ENCODE results near the gene ARHGEF37.

The ARHGEF37 gene

DNA sequence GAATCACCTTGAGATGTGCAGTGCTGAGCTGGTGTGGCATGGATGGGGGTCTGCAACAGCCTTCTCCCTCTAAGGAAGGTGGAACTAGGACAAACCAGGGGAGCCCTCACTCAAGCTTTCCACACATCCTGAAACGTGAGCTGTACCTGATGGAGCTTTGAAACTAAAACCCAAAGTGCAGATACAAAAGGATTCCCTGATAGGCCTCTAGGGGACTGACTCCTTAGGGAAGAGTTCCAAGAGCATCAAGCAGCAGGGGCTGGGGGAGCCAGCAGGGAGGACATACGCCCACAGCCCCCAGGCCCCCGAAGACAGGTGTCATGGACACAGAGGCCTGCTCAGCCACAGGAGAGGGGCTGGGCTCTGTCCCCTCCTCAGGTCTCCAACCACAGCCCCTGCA lies 17.7 kb downstream of the ARHGEF37 start:
- DNase-seq (ENCODE audit: low read depth), result no peak
- no peak overlapping the region for H3K4me3 ChIP-seq (ENCODE audit: low read depth, low read length)
- TF ChIP-seq, protein P1, sequence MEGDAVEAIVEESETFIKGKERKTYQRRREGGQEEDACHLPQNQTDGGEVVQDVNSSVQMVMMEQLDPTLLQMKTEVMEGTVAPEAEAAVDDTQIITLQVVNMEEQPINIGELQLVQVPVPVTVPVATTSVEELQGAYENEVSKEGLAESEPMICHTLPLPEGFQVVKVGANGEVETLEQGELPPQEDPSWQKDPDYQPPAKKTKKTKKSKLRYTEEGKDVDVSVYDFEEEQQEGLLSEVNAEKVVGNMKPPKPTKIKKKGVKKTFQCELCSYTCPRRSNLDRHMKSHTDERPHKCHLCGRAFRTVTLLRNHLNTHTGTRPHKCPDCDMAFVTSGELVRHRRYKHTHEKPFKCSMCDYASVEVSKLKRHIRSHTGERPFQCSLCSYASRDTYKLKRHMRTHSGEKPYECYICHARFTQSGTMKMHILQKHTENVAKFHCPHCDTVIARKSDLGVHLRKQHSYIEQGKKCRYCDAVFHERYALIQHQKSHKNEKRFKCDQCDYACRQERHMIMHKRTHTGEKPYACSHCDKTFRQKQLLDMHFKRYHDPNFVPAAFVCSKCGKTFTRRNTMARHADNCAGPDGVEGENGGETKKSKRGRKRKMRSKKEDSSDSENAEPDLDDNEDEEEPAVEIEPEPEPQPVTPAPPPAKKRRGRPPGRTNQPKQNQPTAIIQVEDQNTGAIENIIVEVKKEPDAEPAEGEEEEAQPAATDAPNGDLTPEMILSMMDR (IDR thresholded peaks at IDR 0.05; ENCODE audit: low read depth, low read length, missing control alignments), result no peak

DNA sequence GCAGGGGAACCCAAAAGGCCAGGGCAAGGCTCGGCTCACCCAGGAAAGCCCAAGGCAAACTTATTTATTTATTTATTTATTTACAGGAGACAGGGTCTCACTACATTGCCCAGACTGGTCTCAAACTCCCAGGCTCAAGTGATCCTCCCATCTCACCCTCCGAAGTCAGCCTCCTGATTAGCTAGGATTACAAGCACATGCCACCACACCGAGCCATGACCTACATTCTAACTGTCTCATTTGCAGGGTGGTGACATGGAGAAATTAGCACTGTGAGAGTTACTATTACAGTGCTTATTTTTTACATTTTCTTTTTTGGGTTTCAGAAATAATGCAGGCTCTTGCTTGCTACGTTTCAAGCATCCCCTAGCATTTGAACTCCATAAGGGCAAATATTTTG lies 18.1 kb downstream of the ARHGEF37 start:
- no peak overlapping the region for H3K4me3 ChIP-seq (ENCODE audit: low read depth, low read length)
- no peak for DNase-seq (ENCODE audit: low read depth)
- TF ChIP-seq, protein P1 (IDR thresholded peaks at IDR 0.05; ENCODE audit: low read depth, low read length, missing control alignments), result no peak

DNA sequence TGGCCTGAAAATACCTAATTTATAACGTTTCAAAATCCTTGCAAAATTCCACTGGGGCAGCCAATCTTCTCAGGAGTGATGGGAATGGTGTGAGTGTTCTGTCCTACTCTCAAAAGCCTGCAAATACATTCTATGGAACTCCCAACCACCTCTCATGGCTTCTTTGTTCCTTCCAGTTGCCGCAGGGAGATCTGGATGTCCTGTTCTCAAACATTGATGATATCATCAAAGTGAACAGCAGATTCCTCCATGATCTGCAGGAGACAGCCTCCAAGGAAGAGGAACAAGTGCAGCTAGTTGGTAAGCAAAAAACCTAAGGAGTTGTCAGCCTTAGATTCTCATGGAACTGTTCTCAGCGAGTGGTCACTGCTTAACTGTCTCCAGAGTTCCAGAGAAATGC lies 19.6 kb downstream of the ARHGEF37 start:
- no peak overlapping the region for H3K4me3 ChIP-seq (ENCODE audit: low read depth, low read length)
- TF ChIP-seq, protein P1 (IDR thresholded peaks at IDR 0.05; ENCODE audit: low read depth, low read length, missing control alignments), result no peak
- DNase-seq (ENCODE audit: low read depth), result no peak

DNA sequence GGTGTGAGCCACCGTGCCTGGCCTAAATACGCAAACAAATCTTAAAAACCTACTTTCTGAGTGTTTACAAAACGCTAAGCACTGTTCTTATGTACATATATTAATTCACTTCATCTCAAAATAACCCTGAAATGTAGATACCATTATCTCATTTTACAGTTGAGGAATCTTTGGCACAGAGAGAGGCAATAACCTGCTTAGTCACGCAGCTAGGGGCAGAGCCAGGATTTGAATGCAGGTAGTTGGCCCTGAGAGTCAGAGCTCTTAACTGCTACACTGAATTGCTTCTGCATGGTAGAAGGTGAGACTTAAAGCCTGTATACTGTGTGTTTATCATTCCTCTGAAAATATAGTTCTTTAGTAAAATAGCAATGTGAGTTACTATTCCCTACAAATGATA lies 21.9 kb downstream of the ARHGEF37 start:
- no peak overlapping the region for H3K4me3 ChIP-seq (ENCODE audit: low read depth, low read length)
- DNase-seq (ENCODE audit: low read depth), result no peak
- TF ChIP-seq, protein P1 (IDR thresholded peaks at IDR 0.05; ENCODE audit: low read depth, low read length, missing control alignments), result no peak

DNA sequence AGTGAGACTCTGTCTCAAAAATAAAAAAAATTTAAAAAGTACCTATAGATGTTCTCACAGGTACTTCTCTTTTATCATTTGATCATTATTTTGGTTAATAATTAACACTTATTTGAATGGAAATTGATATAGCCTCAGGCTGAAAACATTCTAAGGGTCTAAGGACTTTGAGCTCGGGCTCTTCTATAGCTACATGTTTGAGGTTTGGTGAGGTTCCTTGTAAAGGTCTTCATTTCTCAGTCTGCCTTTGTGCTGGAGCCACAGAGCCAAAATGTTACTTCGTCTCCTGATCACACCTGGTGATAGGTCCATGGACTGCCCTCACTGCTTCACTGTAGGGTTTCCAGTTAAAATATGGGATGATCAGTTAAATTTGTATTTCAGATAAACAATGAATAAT lies 22.6 kb downstream of the ARHGEF37 start:
- TF ChIP-seq, protein P1 (IDR thresholded peaks at IDR 0.05; ENCODE audit: low read depth, low read length, missing control alignments), result no peak
- DNase-seq (ENCODE audit: low read depth), result no peak
- H3K4me3 ChIP-seq (ENCODE audit: low read depth, low read length), result no peak overlapping the region

DNA sequence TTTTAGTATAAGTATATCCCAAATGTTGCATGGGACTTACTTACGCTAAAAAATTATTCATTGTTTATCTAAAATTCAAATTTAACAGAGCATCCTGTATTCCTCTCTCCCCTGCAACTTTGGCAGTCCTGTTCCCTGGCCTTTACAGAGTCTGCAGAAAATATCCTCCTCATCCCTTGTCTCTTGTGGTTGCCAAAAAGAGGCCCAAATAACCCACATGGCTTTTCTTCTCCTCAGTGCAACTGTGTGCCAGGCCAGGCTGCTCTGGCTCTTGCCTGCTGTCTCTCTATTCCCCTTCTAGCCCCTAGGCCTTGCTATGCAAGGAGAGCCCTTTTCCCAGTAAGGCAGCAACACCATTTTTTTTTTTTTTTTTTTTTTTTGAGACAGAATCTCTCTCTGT lies 23.0 kb downstream of the ARHGEF37 start:
- no peak for DNase-seq (ENCODE audit: low read depth)
- H3K4me3 ChIP-seq (ENCODE audit: low read depth, low read length), result no peak overlapping the region
- TF ChIP-seq, protein P1 (IDR thresholded peaks at IDR 0.05; ENCODE audit: low read depth, low read length, missing control alignments), result no peak

DNA sequence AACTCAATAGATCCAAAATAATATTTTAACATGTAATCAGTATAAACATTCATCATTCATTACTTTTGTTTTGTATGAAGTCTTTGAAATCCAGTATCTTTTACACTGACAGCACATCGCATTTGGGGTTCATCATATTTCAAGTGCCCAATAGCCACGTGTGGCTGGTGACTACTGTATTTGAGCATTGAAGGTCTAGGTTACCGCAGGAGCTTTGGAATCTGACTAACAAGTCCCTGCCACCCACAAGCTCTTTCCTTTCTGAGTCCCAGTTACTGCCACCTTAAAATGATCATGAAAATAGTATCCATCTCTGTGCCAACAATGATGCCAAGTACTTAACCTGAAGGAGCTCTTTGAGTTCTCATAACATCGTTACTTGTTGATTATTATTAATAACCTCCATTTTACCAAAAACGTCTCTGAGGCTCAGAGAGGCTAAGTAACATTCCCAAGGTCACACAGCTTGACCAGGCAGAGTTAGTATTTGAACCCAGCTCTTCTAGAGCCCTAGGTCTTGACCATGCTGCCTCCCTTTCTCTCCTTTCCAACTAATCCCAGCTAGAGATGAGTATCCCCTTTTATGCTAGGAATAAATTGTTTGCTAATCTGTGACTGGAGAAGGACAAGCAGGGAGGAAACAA lies 24.2 kb downstream of the ARHGEF37 start:
- no peak for DNase-seq (ENCODE audit: low read depth)
- TF ChIP-seq, protein P1 (IDR thresholded peaks at IDR 0.05; ENCODE audit: low read depth, low read length, missing control alignments), result no peak
- no peak overlapping the region for H3K4me3 ChIP-seq (ENCODE audit: low read depth, low read length)

All from GM12864 (cell line).